A549 (cell line): Measurements from ENCODE around the gene KDM4B. TPM values are rescaled to one million over a fixed set of nuclear protein-coding genes. Genes with fewer than 3 reads are reported as not detected.

Source experiments
- ATAC-seq, 2 experiments: fragments of 200-7000 bp in 1 of 2; fragments of >200 bp in 1 of 2; cut with Nextera tagmentation in 1 of 2; cut with Tn5 transposase in 1 of 2; 3 replicates each; pipeline versions ENCODE4 v1.8.0 to v1.9.1; 2018 to 2020; ENCODE audit warnings: mild to moderate bottlenecking in 1 of 2, moderate library complexity in 1 of 2
- CTCF ChIA-PET: fragments of 300-600 bp; sonication (Branson Sonifier 250); formaldehyde crosslinking; extraction: SDS; loops from one replicate; lab custom pipeline; 2021; ENCODE audit warnings: antibody characterized with exemption, inconsistent platforms; lab: Yijun Ruan, JAX
- POLR2A ChIA-PET: fragments of 350-600 bp; formaldehyde crosslinking; extraction: SDS; loops from one replicate; lab custom pipeline; 2021; ENCODE audit warnings: antibody characterized with exemption, inconsistent platforms; lab: Yijun Ruan, JAX
- DNase-seq, 2 experiments: peaks; one replicate each; pipeline versions ENCODE4 v3.0.0 to v3.0.0-alpha.2; 2011 to 2016; ENCODE audit warnings: low read depth in 1 of 2, low spot score in 1 of 2
- FAIRE-seq: peaks from 2 replicates; lab custom pipeline; 2011; peaks lifted over from hg19 to GRCh38; lab: Jason Lieb, UNC
- H3K27ac ChIP-seq, 2 experiments: fragments of >200 bp; sonication (Bioruptor Twin); formaldehyde crosslinking; 3 replicates each; pipeline ENCODE4 v1.5.1; 2016 to 2017
- H3K4me1 ChIP-seq: fragments of >200 bp; sonication (Bioruptor Twin); formaldehyde crosslinking; 3 replicates; pipeline ENCODE4 v1.6.1; 2016
- H3K4me2 ChIP-seq: fragments of >200 bp; sonication (Bioruptor Twin); formaldehyde crosslinking; 3 replicates; pipeline ENCODE4 v1.6.1; 2016
- H3K4me3 ChIP-seq: fragments of >200 bp; sonication (Bioruptor Twin); formaldehyde crosslinking; 3 replicates; pipeline ENCODE4 v1.5.1; 2016
- H3K9me3 ChIP-seq: fragments of >200 bp; sonication (Bioruptor Twin); formaldehyde crosslinking; 3 replicates; pipeline ENCODE4 v1.6.1; 2016
- CBX2 ChIP-seq: fragments of 200-600 bp; sonication (generic); IDR thresholded peaks from 2 replicates; pipeline ENCODE4 v1.6.1; 2016; ENCODE audit warnings: low read depth, mild to moderate bottlenecking, borderline replicate concordance
- CHD2 ChIP-seq: fragments of 150-350 bp; IDR thresholded peaks from 2 replicates; pipeline ENCODE4 v1.6.1; 2014; ENCODE audit warnings: low read length; ENCODE audit not compliant: partially characterized antibody
- CHD4 ChIP-seq: fragments of 200-600 bp; sonication (generic); IDR thresholded peaks from 2 replicates; pipeline ENCODE4 v1.6.1; 2016; ENCODE audit warnings: antibody characterized with exemption, mild to moderate bottlenecking, borderline replicate concordance
- FOSL2 ChIP-seq, 2 experiments: fragments of 450-650 bp in 1 of 2; fragments of >200 bp in 1 of 2; sonication (Bioruptor Twin) in 1 of 2; formaldehyde crosslinking; IDR thresholded peaks; 2 replicates each; pipeline versions ENCODE4 v1.5.0 to v1.6.1; 2016 to 2020; ENCODE audit warnings: mild to moderate bottlenecking in 1 of 2, moderate library complexity in 1 of 2
- HOXB5 ChIP-seq: fragments of 250-450 bp; sonication (Bioruptor Pico); IDR thresholded peaks from 2 replicates; pipeline ENCODE4 v1.5.0; 2020; ENCODE audit warnings: mild to moderate bottlenecking, moderate library complexity
- JUNB ChIP-seq: fragments of >200 bp; sonication (Bioruptor Twin); formaldehyde crosslinking; IDR thresholded peaks from 2 replicates; pipeline ENCODE4 v1.6.1; 2016
- RAD21 ChIP-seq, 2 experiments: fragments of >200 bp in 1 of 2; sonication (Bioruptor Twin) in 1 of 2; formaldehyde crosslinking in 1 of 2; IDR thresholded peaks in 1 of 2; conservative IDR thresholded peaks in 1 of 2; 2 replicates in 1 of 2; 3 replicates in 1 of 2; pipeline ENCODE4 v1.6.1; 2012 to 2018; ENCODE audit warnings: inconsistent platforms in 1 of 2
- RCOR1 ChIP-seq: fragments of 150-350 bp; IDR thresholded peaks from 2 replicates; pipeline ENCODE4 v1.6.1; 2014; ENCODE audit warnings: antibody characterized with exemption, low read length, low read depth
- RFX5 ChIP-seq: fragments of 450-650 bp; IDR thresholded peaks from 2 replicates; pipeline ENCODE4 v1.7.1; 2014; ENCODE audit warnings: antibody characterized with exemption, mild to moderate bottlenecking, moderate library complexity
- SMC3 ChIP-seq: fragments of >200 bp; sonication (Bioruptor Twin); formaldehyde crosslinking; IDR thresholded peaks from 3 replicates; pipeline ENCODE4 v1.6.1; 2018; ENCODE audit warnings: inconsistent platforms
- TP53 ChIP-seq: fragments of 250-450 bp; sonication (Bioruptor Pico); IDR thresholded peaks from 2 replicates; pipeline ENCODE4 v1.5.0; 2021; ENCODE audit warnings: mild to moderate bottlenecking, moderate library complexity
- ZFP36 ChIP-seq: fragments of 450-650 bp; IDR thresholded peaks from 2 replicates; pipeline ENCODE4 v1.6.1; 2014; ENCODE audit warnings: borderline replicate concordance; ENCODE audit not compliant: partially characterized antibody
- ZNF302 ChIP-seq: fragments of 250-450 bp; sonication (Bioruptor Pico); IDR thresholded peaks from 2 replicates; pipeline ENCODE4 v1.9.0; 2021; ENCODE audit warnings: inconsistent platforms, mild to moderate bottlenecking, moderate library complexity
- WGBS: methylation state at CpG from one replicate; pipeline ENCODE4 v1.1.6; 2017; ENCODE audit errors: missing lambda C conversion rate; 5-methylcytosine and 5-hydroxymethylcytosine counted together
- polyA plus RNA-seq, 4 experiments: library from polyadenylated mRNA; depleted of rRNA in 3 of 4; stranded (reverse); fragments of >200 nt; fragmentation: RNase III in 1 of 4; extraction: RNeasy Plus Mini Kit Qiagen cat#74134 plus additional on column Dnase treatment in 1 of 4; gene quantifications; 2 replicates in 3 of 4; 3 replicates in 1 of 4; pipeline ENCODE4 v1.2.3, GENCODE V29; 2011 to 2017
- TF ChIP-seq, protein P1 (sequence below): fragments of >200 bp; sonication (Bioruptor Twin); formaldehyde crosslinking; IDR thresholded peaks from 2 replicates; pipeline ENCODE4 v1.6.1; 2016
- TF ChIP-seq, protein P2 (sequence below): fragments of >200 bp; sonication (Bioruptor Twin); formaldehyde crosslinking; IDR thresholded peaks from 3 replicates; pipeline ENCODE4 v1.5.1; 2016
- TF ChIP-seq, protein P3 (sequence below): fragments of 200-600 bp; sonication (generic); IDR thresholded peaks from 2 replicates; pipeline ENCODE4 v1.6.1; 2016; ENCODE audit warnings: antibody characterized with exemption, mild to moderate bottlenecking, moderate library complexity
- TF ChIP-seq, protein P4 (sequence below): fragments of 450-650 bp; IDR thresholded peaks from 2 replicates; pipeline ENCODE4 v1.6.1; 2014; ENCODE audit warnings: antibody characterized with exemption

KDM4B gene
- polyA plus RNA-seq, 2 of the 4 experiments (the other 2 are of a cell fraction), result 3.0 to 4.6 TPM

DNA sequence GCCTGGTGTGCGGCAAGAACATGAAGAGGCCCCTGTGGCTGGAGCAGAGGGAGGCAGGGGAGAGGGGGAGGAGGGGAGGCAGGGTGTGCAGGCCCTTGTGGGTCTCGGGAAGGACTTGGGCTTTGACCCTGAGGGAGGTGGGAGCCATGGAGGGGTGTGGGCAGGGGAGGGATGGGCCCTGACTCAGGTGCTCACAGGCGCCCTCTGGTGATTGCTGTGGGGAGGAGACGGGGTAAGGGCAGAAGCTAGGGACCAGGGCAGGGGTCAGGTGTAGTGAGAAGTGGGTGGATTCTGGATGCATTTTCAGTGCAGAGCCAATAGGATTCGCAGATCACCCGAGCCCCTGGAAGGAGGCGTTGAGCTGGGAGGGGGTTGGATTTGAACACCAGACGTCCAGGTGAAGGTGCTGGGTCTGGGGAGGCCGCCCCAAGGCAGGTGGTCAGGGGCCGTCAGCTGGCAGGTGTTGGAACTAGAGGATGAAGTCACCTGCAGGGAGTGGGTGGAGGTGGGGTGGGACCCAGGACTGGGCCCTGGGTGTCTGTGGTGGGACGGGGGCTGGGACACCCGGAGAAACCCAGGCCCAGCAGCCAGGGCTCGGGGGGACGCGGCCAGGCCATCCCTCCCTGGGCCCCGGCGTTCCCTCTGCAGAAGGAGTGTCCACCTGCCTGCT lies 185.4 kb downstream of the KDM4B start:
- Histone ChIP-seq H3K4me3 (no peak overlapping the region), H3K27ac (peak overlapping the region in 1 of 2 experiments; percentile 69; a peak in 3 of 6 replicates), H3K4me2 (no peak overlapping the region), H3K4me1 (no peaks in the 10 kb centered on the region), H3K9me3 (peaks cover 7% of the 10 kb centered on the region; the same call in 2 of the 3 replicates)
- FAIRE-seq (no peak), DNase-seq (peak; percentile 26 to 51), ATAC-seq (peak; percentile 64 to 88; a peak in 5 of 6 replicates)
- 57% methylated on average over 8 of the region's 17 CpGs for WGBS
- ChIA-PET CTCF (interaction anchor here (0.7 to 2.3 kb wide), 14 partner anchors 9 to 187 kb away, joined by 3 to 8 read pairs (median 4); partner anchors contain the start of gene PTPRS), POLR2A (interaction anchor here (0.6 kb wide), 1 partner anchor 667 kb away, joined by 8 read pairs; no protein-coding TSS in a partner anchor)
- TF ChIP-seq SMC3 (peak; percentile 52), RFX5 (no peak), CHD4 (no peak), RCOR1 (no peak), RAD21 (conservative IDR thresholded peaks at IDR 0.05 in 1 of 2, IDR thresholded peaks at IDR 0.05 in 1 of 2) (peak; percentile 22 to 32; a peak in 2 of 5 replicates), JUNB (no peak), CHD2 (no peak)
- TF ChIP-seq, protein P1, sequence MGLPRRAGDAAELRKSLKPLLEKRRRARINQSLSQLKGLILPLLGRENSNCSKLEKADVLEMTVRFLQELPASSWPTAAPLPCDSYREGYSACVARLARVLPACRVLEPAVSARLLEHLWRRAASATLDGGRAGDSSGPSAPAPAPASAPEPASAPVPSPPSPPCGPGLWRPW, result no peak
- TF ChIP-seq, protein P2, sequence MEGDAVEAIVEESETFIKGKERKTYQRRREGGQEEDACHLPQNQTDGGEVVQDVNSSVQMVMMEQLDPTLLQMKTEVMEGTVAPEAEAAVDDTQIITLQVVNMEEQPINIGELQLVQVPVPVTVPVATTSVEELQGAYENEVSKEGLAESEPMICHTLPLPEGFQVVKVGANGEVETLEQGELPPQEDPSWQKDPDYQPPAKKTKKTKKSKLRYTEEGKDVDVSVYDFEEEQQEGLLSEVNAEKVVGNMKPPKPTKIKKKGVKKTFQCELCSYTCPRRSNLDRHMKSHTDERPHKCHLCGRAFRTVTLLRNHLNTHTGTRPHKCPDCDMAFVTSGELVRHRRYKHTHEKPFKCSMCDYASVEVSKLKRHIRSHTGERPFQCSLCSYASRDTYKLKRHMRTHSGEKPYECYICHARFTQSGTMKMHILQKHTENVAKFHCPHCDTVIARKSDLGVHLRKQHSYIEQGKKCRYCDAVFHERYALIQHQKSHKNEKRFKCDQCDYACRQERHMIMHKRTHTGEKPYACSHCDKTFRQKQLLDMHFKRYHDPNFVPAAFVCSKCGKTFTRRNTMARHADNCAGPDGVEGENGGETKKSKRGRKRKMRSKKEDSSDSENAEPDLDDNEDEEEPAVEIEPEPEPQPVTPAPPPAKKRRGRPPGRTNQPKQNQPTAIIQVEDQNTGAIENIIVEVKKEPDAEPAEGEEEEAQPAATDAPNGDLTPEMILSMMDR, result peak; percentile 41; the same call in 2 of the 3 replicates

DNA sequence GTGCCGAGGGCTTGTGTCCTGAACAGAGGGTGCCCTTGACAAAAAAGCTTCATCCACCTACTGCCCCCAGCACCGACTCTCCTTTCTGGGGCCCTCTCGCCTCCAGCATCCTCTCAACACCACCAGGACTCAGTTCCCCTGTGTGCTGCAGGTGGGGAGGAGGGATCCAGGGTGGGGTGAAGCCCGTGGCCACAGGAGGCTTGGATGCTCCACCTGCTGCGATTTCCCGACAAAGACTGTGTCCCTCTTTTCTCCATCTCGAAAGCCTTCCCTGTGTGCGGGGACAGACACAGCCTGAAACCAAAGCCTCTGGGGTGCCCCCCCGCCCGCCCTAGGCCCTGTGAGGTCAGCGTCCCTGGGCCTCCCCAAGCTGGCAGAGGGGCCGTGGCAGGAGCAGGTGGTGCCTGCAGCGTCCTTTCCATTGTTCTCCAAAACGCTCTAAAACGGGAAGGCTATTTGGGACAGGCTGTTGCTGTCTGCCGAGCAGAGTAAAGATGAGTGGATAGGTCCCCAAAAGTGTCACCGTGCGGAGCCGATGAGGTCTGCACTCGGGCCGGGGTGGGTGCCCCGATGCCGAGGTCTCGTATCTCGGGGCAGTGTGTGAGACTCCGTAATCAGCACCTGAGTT lies 186.0 kb downstream of the KDM4B start:
- FAIRE-seq (no peak), ATAC-seq (no peak)
- H3K4me1 ChIP-seq, result no peaks in the 10 kb centered on the region
- no peak overlapping the region for H3K4me2 ChIP-seq
- ChIA-PET CTCF (interaction anchor here (0.7 to 2.3 kb wide), 13 partner anchors 8 to 154 kb away, joined by 3 to 8 read pairs (median 4); no protein-coding TSS in a partner anchor), POLR2A (interaction anchor here (0.6 kb wide), 1 partner anchor 666 kb away, joined by 8 read pairs; no protein-coding TSS in a partner anchor)
- WGBS, result 93% methylated on average over 21 of the region's 26 CpGs
- H3K27ac ChIP-seq, result peak overlapping the region in 1 of 2 experiments; percentile 7; a peak in 1 of 6 replicates
- TF ChIP-seq ZNF302 (CRISPR knock-in tag), result no peak
- TF ChIP-seq FOSL2 (IDR thresholded peaks at IDR 0.05), result no peak
- no peak for TF ChIP-seq FOSL2 (CRISPR knock-in tag; IDR thresholded peaks at IDR 0.05)
- TF ChIP-seq, protein P3, sequence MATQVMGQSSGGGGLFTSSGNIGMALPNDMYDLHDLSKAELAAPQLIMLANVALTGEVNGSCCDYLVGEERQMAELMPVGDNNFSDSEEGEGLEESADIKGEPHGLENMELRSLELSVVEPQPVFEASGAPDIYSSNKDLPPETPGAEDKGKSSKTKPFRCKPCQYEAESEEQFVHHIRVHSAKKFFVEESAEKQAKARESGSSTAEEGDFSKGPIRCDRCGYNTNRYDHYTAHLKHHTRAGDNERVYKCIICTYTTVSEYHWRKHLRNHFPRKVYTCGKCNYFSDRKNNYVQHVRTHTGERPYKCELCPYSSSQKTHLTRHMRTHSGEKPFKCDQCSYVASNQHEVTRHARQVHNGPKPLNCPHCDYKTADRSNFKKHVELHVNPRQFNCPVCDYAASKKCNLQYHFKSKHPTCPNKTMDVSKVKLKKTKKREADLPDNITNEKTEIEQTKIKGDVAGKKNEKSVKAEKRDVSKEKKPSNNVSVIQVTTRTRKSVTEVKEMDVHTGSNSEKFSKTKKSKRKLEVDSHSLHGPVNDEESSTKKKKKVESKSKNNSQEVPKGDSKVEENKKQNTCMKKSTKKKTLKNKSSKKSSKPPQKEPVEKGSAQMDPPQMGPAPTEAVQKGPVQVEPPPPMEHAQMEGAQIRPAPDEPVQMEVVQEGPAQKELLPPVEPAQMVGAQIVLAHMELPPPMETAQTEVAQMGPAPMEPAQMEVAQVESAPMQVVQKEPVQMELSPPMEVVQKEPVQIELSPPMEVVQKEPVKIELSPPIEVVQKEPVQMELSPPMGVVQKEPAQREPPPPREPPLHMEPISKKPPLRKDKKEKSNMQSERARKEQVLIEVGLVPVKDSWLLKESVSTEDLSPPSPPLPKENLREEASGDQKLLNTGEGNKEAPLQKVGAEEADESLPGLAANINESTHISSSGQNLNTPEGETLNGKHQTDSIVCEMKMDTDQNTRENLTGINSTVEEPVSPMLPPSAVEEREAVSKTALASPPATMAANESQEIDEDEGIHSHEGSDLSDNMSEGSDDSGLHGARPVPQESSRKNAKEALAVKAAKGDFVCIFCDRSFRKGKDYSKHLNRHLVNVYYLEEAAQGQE, result no peak
- TF ChIP-seq, protein P4, sequence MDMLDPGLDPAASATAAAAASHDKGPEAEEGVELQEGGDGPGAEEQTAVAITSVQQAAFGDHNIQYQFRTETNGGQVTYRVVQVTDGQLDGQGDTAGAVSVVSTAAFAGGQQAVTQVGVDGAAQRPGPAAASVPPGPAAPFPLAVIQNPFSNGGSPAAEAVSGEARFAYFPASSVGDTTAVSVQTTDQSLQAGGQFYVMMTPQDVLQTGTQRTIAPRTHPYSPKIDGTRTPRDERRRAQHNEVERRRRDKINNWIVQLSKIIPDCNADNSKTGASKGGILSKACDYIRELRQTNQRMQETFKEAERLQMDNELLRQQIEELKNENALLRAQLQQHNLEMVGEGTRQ, result no peak
- TF ChIP-seq TP53, result no peak
- no peak for TF ChIP-seq CBX2
- no peak for TF ChIP-seq ZFP36
- no peak for TF ChIP-seq HOXB5
- TF ChIP-seq, all 56 proteins: peak for 0
- peaks cover 7% of the 10 kb centered on the region; the same call in 2 of the 3 replicates for H3K9me3 ChIP-seq
- DNase-seq, result no peak
- no peak overlapping the region for H3K4me3 ChIP-seq
